ENCODE results near the gene NELFB. TPM values are rescaled to one million over a fixed set of nuclear protein-coding genes. Genes with fewer than 3 reads are reported as not detected.
A peak's percentile ranks its signal among the peaks of the same experiment; 100 is the strongest.

Gene NELFB
- total and polyA plus RNA-seq, 10 donors = 26.6 to 49.7 (median 38.7) TPM

GRCh38 chr9:137252555-137253506, 2.3 kb upstream of the NELFB start:
- TF ChIP-seq CTCF (IDR thresholded peaks at IDR 0.05 in 8 of 11, conservative IDR thresholded peaks at IDR 0.05 in 3 of 11) (no peak), POLR2A (IDR thresholded peaks at IDR 0.05) (no peak), POLR2AphosphoS5 (IDR thresholded peaks at IDR 0.05) (no peak)

GRCh38 chr9:137253717-137254623, 1.2 kb upstream of the NELFB start:
- Histone ChIP-seq H3K4me1 (peaks cover 9 to 52% (median 31%) of the 10 kb centered on the region in 6 donors), H3K27ac (peak overlapping the region in 6 of 8 donors; percentile 48 to 92 (median 89)), H3K36me3 (peaks cover 0 to 29% (median 17%) of the 10 kb centered on the region in 6 donors), H3K9me3 (no peaks in the 10 kb centered on the region), H3K4me3 (peak overlapping the region; percentile 90 to 100 (median 100)), H3K27me3 (replicated peaks in 1 of 7) (no peaks in the 10 kb centered on the region)
- intact Hi-C loops (cut with DNase I; ENCODE audit: low total_unique reads) = no loop called here
- WGBS, 5 donors = 72 to 82% (median 80%) methylated on average over 13 to 21 of the region's 21 CpGs
- TF ChIP-seq POLR2AphosphoS5 (IDR thresholded peaks at IDR 0.05) = no peak
- no peak for TF ChIP-seq POLR2A (IDR thresholded peaks at IDR 0.05)
- no peak for TF ChIP-seq CTCF (IDR thresholded peaks at IDR 0.05 in 8 of 11, conservative IDR thresholded peaks at IDR 0.05 in 3 of 11)
- DNase-seq = no peak

More at GRCh38 chr9:137252555-137253506, 2.3 kb upstream of the NELFB start:
- no peaks in the 10 kb centered on the region for H3K9me3 ChIP-seq
- 81 to 92% (median 89%) methylated on average over 27 to 35 of the region's 35 CpGs for WGBS, 5 donors
- H3K27ac ChIP-seq = no peak overlapping the region
- intact Hi-C loops (cut with DNase I; ENCODE audit: low total_unique reads) = no loop called here
- no peak for DNase-seq
- H3K4me1 ChIP-seq = peaks cover 9 to 45% (median 31%) of the 10 kb centered on the region in 6 donors
- H3K4me3 ChIP-seq = no peak overlapping the region
- H3K36me3 ChIP-seq = peaks cover 0 to 17% (median 10%) of the 10 kb centered on the region in 6 donors
- H3K27me3 ChIP-seq (replicated peaks in 1 of 7) = no peaks in the 10 kb centered on the region

GRCh38 chr9:137255448-137256114, 454 bp downstream of the NELFB start:
- peak in 1 of 11 experiments; percentile 0 for TF ChIP-seq CTCF (IDR thresholded peaks at IDR 0.05 in 8 of 11, conservative IDR thresholded peaks at IDR 0.05 in 3 of 11)
- no peak for TF ChIP-seq POLR2AphosphoS5 (IDR thresholded peaks at IDR 0.05)
- no peaks in the 10 kb centered on the region for H3K27me3 ChIP-seq (replicated peaks in 1 of 7)
- H3K9me3 ChIP-seq = no peaks in the 10 kb centered on the region
- intact Hi-C loops (cut with DNase I; ENCODE audit: low total_unique reads) = no loop called here
- H3K4me1 ChIP-seq = peaks cover 9 to 56% (median 31%) of the 10 kb centered on the region in 6 donors
- WGBS, 5 donors = 2 to 12% (median 3%) methylated on average over 9 to 51 of the region's 51 CpGs
- peak overlapping the region; percentile 90 to 100 (median 100) for H3K4me3 ChIP-seq
- H3K36me3 ChIP-seq = peaks cover 0 to 38% (median 22%) of the 10 kb centered on the region in 6 donors
- no peak for DNase-seq
- H3K27ac ChIP-seq = peak overlapping the region in 7 of 8 donors; percentile 61 to 92 (median 88)

Data from spleen (tissue), 11 donors.